Fibroblast of lung (primary cell): ENCODE data around the gene VANGL2.

Experiments
- CTCF ChIP-seq, 2 donors: IDR thresholded peaks in 1 of 2; conservative IDR thresholded peaks in 1 of 2; 1 replicate in 1 of 2; 2 replicates in 1 of 2; pipeline ENCODE4 v1.5.1; 2011 to 2012; ENCODE audit warnings: low read length in 2 of 2, control low read depth in 1 of 2, inconsistent platforms in 1 of 2, low read depth in 1 of 2, mild to moderate bottlenecking in 1 of 2
- EZH2 ChIP-seq: IDR thresholded peaks from 2 replicates; pipeline ENCODE4 v1.5.1; 2012; ENCODE audit warnings: low read length, control low read depth, mild to moderate bottlenecking; ENCODE audit errors: missing control alignments

- no peak for TF ChIP-seq CTCF (conservative IDR thresholded peaks at IDR 0.05 in 1 of 2, IDR thresholded peaks at IDR 0.05 in 1 of 2; ENCODE audit: low read depth in 1 of 2, low read length in 2 of 2)
- no peak for TF ChIP-seq EZH2
These were observed 47.8 kb upstream of the VANGL2 start for GRCh38 chr1:160352555-160352954.
